Neuron (in vitro differentiated cells): ENCODE measurements around the gene DENND5B.
"Not testable (repeated sequence)": the region's sequence is repeated elsewhere in the genome, so short reads cannot be mapped to it uniquely, and the experiment has no call there.

Experiments used
- H2AFZ ChIP-seq: one replicate; pipeline ENCODE4 v1.6.1; 2013; ENCODE audit warnings: low read depth, mild to moderate bottlenecking, inconsistent platforms, low read length, moderate library complexity
- H3K27me3 ChIP-seq: one replicate; pipeline ENCODE4 v1.6.1; 2013; ENCODE audit warnings: low read length; ENCODE audit not compliant: insufficient read depth
- H3K36me3 ChIP-seq: one replicate; pipeline ENCODE4 v1.6.1; 2013; ENCODE audit warnings: low read length; ENCODE audit not compliant: insufficient read depth
- H3K4me1 ChIP-seq: one replicate; pipeline ENCODE4 v1.6.1; 2013; ENCODE audit warnings: low read length; ENCODE audit not compliant: insufficient read depth
- H3K4me3 ChIP-seq: 2 replicates; pipeline ENCODE4 v1.5.1; 2013; ENCODE audit warnings: mild to moderate bottlenecking, low read length, moderate library complexity
- H3K9me3 ChIP-seq: one replicate; pipeline ENCODE4 v1.6.1; 2013; ENCODE audit warnings: low read length

Gene DENND5B

GRCh38 chr12:31460024-31460423 lies 130.9 kb downstream of the DENND5B start:
- peaks cover 1% of the 10 kb centered on the region for H3K9me3 ChIP-seq
- H3K27me3 ChIP-seq = no peaks in the 10 kb centered on the region
- H2AFZ ChIP-seq = no peak overlapping the region
- H3K36me3 ChIP-seq = peaks cover 26% of the 10 kb centered on the region
- no peaks in the 10 kb centered on the region for H3K4me1 ChIP-seq
- H3K4me3 ChIP-seq = no peak overlapping the region

DNA sequence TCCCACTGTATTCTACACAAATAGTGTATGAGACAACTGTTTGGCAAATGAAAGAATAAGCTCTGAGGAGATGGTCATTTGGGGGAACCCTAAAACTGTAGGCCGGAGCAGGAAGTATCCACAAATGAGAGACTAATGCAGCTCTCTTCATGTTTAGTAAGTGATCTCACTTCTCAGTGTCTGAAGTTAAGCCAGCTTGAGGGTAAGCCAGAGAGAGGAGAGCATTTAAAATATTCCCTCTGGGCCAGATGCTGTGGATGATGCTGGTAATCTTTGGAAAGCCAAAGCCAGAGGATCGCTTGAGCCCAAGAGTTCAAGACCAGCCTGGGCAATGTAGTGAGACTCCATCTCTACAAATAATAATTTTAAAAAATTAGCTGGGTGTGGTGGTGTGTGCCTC lies 134.4 kb downstream of the DENND5B start:
- Histone ChIP-seq H3K9me3 (peaks cover 9% of the 10 kb centered on the region), H3K4me1 (no peaks in the 10 kb centered on the region), H3K4me3 (no peak overlapping the region), H3K36me3 (peaks cover 45% of the 10 kb centered on the region), H3K27me3 (no peaks in the 10 kb centered on the region), H2AFZ (no peak overlapping the region)

DNA sequence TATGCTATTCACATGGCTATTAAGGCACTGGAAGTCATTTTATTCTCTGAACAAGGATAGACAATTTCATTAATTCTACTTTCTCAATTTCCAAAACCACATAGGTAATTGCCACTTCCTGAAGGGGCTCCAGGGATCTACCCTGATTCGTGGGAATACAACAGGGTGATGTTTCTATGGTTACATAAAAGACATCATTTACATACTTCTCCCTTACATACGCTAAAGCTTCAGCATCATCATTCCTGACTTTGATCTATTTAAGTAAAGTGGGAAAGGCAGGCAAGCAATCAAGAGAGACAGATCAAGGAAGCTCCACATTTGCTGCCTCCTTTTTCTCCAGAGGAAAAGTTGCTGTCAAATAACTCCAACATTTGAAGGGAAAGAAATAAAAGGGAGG lies 146.2 kb downstream of the DENND5B start:
- Histone ChIP-seq H3K4me3 (no peak overlapping the region), H3K27me3 (no peaks in the 10 kb centered on the region), H3K9me3 (peaks cover 1% of the 10 kb centered on the region), H3K4me1 (no peaks in the 10 kb centered on the region), H3K36me3 (peaks cover 43% of the 10 kb centered on the region), H2AFZ (no peak overlapping the region)

GRCh38 chr12:31440586-31440985 lies 150.3 kb downstream of the DENND5B start:
- H3K4me3 ChIP-seq = no peak overlapping the region
- H2AFZ ChIP-seq = no peak overlapping the region
- no peaks in the 10 kb centered on the region for H3K4me1 ChIP-seq
- H3K36me3 ChIP-seq = peaks cover 20% of the 10 kb centered on the region
- no peaks in the 10 kb centered on the region for H3K27me3 ChIP-seq
- peaks cover 1% of the 10 kb centered on the region for H3K9me3 ChIP-seq

DNA sequence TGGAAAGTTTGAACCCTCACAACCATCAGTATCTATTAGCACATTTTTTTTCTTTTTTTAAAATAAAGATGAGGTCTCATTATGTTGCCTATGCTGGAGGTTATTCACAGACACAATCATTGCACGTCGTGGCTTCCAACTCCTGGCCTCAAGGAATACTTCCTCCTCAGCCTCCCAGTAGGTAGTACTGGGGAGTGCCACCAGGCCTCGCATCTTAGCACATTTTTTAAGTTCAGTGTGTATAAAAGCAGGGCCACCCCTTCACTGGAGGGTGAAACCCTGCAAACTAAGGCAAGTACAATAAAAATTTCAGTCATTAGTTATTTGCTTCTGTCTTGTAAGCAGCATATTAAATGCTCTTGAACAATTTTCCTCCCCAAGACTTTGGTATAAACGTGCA lies 150.8 kb downstream of the DENND5B start:
- Histone ChIP-seq H2AFZ (no peak overlapping the region), H3K27me3 (no peaks in the 10 kb centered on the region), H3K4me1 (no peaks in the 10 kb centered on the region), H3K4me3 (no peak overlapping the region), H3K9me3 (peaks cover 1% of the 10 kb centered on the region), H3K36me3 (peaks cover 17% of the 10 kb centered on the region)

- Histone ChIP-seq H3K27me3 (no peaks in the 10 kb centered on the region), H3K36me3 (peaks cover 3% of the 10 kb centered on the region), H3K4me1 (peaks cover 2% of the 10 kb centered on the region), H3K9me3 (no peaks in the 10 kb centered on the region), H3K4me3 (no peak overlapping the region), H2AFZ (no peak overlapping the region)
These were observed 159.2 kb downstream of the DENND5B start for GRCh38 chr12:31431721-31432240.

- peaks cover 52% of the 10 kb centered on the region for H3K36me3 ChIP-seq
- H3K4me3 ChIP-seq = no peak overlapping the region
- no peak overlapping the region for H2AFZ ChIP-seq
- no peaks in the 10 kb centered on the region for H3K27me3 ChIP-seq
- H3K9me3 ChIP-seq = no peaks in the 10 kb centered on the region
- no peaks in the 10 kb centered on the region for H3K4me1 ChIP-seq
These were observed 167.5 kb downstream of the DENND5B start for GRCh38 chr12:31423405-31423804.

DNA sequence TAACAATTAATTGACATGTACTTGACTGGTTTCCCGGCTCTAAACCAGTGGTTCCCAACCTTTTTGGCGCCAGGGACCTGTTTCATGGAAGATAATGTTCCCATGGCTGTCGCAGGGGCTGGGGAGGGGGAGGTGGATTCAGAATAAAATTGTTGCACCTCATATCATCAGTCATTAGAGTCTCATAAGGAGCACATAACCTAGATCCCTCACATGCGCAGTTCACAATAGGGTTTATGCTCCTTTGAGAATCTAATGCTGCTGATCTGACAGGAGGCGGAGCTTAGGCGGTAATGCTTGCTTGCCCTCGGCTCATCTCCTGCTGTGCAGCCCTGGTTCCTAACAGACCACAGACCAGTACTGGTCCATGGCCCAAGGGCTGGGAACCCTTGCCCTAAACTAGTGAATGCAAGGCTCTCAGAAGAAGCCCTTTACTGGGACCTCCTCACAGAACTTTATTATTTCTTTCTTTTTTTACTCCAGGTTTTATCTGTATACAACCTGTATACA lies 178.6 kb downstream of the DENND5B start:
- Histone ChIP-seq H3K4me3 (no peak overlapping the region), H3K9me3 (no peaks in the 10 kb centered on the region), H2AFZ (no peak overlapping the region), H3K36me3 (peaks cover 48% of the 10 kb centered on the region), H3K27me3 (no peaks in the 10 kb centered on the region), H3K4me1 (no peaks in the 10 kb centered on the region)

DNA sequence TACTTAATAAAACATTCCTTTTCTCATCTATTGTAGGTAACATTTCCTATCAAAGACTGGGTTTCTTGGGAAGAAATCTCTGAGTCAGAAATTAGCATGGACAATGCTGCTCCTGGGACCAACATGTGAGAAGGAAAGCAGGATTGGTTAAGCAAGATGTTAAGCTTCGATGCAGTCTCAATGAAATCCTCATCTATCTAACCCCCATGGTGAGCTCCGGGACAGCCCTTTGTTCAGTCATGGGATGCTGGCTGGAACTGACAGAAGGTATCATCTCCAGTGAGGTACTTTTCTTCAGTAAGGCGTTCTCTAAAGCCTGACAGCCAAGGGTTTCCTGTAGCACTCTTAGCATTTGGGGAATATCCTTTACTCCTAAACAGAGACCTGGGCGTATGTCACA lies 182.2 kb downstream of the DENND5B start:
- Histone ChIP-seq H3K4me1 (no peaks in the 10 kb centered on the region), H3K4me3 (no peak overlapping the region), H3K9me3 (no peaks in the 10 kb centered on the region), H2AFZ (no peak overlapping the region), H3K27me3 (no peaks in the 10 kb centered on the region), H3K36me3 (peaks cover 43% of the 10 kb centered on the region)

GRCh38 chr12:31407562-31407961 lies 183.4 kb downstream of the DENND5B start:
- Histone ChIP-seq H3K4me1 (no peaks in the 10 kb centered on the region), H3K27me3 (no peaks in the 10 kb centered on the region), H2AFZ (no peak overlapping the region), H3K36me3 (peaks cover 32% of the 10 kb centered on the region), H3K9me3 (no peaks in the 10 kb centered on the region), H3K4me3 (no peak overlapping the region)

DNA sequence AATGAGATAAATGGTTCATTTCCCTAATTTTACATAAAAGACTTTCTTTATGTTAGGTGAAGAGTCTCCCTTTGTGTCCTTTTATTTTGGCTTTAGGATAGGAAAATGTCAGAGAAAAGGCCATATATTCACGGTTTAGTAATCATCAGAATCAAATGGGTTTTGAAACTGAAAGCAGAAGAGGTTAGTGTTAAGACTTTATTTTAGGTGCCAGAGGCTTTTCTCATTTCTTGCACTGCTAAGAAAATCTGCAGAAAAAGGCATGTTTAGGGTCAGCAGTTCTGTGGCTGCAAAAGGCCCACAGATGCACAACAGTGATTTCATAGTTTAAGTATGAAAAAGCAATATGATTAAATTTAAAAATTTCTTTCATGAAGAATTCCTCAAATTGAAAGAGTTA lies 184.6 kb downstream of the DENND5B start:
- Histone ChIP-seq H3K36me3 (peaks cover 35% of the 10 kb centered on the region), H3K9me3 (no peaks in the 10 kb centered on the region), H3K27me3 (no peaks in the 10 kb centered on the region), H3K4me1 (no peaks in the 10 kb centered on the region), H3K4me3 (no peak overlapping the region), H2AFZ (no peak overlapping the region)

DNA sequence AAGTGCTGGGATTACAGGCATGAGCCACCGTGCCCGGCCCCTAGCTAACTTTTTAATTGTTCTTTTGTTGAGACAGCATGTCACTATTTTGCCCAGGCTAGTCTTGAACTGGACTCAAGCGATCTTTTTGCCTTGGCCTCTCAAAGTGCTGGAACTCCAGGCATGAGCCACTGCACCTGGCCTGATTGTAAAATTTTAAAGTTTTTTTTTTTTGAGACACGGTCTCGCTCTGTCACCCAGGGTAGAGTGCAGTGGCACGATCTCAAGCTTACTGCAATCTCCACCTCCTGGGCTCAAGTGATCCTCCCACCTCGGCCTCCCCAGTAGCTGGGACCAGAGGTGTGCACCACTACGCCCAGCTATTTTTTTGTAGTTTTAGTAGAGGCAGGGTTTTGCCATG lies 185.9 kb downstream of the DENND5B start:
- Histone ChIP-seq H3K36me3 (peaks cover 36% of the 10 kb centered on the region), H3K27me3 (no peaks in the 10 kb centered on the region), H3K9me3 (no peaks in the 10 kb centered on the region), H3K4me1 (no peaks in the 10 kb centered on the region), H3K4me3 (no peak overlapping the region), H2AFZ (no peak overlapping the region)

GRCh38 chr12:31403099-31403607 lies 187.8 kb downstream of the DENND5B start:
- H3K36me3 ChIP-seq = peaks cover 38% of the 10 kb centered on the region
- not testable (repeated sequence) for H2AFZ ChIP-seq, H3K9me3 ChIP-seq, H3K4me3 ChIP-seq, H3K4me1 ChIP-seq, H3K27me3 ChIP-seq

- Histone ChIP-seq H2AFZ (no peak overlapping the region), H3K27me3 (no peaks in the 10 kb centered on the region), H3K9me3 (no peaks in the 10 kb centered on the region), H3K36me3 (peaks cover 66% of the 10 kb centered on the region), H3K4me3 (no peak overlapping the region), H3K4me1 (no peaks in the 10 kb centered on the region)
These were observed 197.9 kb downstream of the DENND5B start for GRCh38 chr12:31393004-31393550.
